GM21528 (cell line): ENCODE measurements around the gene DEPDC5.
A peak's percentile ranks its signal among the peaks of the same experiment; 100 is the strongest.

Experiments used
- ATAC-seq: cut with Tn5 transposase; IDR thresholded peaks from one replicate; pipeline ENCODE4 v1.9.1; 2021; ENCODE audit warnings: mild to moderate bottlenecking, moderate library complexity; ENCODE audit not compliant: unreplicated experiment, low FRiP score

Gene DEPDC5

DNA sequence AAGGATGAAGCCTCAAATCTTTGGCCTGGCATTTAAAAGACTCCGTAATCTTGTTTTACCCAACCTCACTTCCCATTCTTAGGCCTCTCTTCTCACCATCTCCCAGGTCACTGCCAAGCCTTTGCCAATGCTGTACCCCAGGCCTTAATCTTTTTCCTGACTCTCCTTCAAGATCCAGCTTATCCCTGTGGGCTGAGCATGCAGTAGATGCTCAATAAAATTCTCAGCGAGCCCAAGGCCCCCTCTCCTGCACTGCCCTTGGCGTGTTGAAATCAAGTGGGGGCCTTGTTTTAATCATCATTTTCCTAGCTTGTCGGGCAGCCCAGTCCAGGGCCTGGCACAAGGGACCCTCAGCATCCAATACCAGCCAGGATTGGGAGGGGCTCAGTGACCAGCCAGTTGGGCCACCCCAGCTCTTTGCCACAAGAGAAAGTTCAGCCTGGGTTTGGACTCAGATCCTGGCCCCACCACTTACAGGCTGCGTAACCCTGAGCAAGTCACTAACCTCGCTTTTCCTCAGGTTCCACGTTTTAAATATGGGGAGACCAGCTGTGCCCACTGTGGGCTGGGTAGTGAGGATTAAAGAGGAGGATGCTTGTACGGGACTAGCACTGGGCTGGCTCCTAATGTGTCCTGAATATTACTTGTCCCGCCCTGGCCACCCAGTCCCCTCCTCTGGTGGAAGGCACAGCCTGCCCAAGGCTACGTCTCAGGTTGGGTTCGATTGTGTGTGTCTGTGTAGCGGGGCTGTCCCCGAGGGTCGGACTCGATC is 189.6 kb downstream of the DEPDC5 start:
- ATAC-seq, result no peak

DNA sequence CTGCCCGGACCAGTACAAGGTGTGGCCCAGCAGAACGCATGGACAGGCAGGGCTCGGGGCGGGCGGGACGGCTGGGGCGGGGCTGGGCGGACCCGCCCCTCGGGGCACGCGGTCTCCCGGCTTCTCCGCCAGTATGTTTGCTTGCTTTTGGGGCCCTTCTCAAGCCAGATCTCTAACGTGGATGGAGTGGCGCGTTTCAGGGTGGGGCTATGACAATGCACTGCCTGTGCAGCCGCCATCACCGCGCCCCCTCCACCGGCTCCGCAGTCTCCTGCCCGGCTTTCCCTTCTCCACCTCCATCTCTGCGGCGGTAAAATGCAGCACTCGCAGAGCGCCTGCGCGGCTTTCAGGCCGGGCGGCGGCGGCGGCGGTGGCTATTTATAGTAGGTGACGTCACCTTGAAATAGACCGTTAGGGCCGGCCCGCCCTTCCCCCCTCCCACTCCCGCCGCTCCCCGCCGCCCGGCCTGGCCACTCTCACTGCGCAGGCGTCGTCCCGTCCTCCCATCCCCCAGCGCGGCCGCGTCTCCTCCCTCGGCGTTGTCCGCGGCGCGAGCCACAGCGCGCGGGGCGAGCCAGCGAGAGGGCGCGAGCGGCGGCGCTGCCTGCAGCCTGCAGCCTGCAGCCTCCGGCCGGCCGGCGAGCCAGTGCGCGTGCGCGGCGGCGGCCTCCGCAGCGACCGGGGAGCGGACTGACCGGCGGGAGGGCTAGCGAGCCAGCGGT is 190.3 kb downstream of the DEPDC5 start, which contains the start of gene YWHAH:
Gene YWHAH, plus strand, starts transcription at position 558 of the 722 bp plus-strand sequence. CDS start 199 bp downstream, outside the sequence.
- peak; percentile 61 for ATAC-seq

DNA sequence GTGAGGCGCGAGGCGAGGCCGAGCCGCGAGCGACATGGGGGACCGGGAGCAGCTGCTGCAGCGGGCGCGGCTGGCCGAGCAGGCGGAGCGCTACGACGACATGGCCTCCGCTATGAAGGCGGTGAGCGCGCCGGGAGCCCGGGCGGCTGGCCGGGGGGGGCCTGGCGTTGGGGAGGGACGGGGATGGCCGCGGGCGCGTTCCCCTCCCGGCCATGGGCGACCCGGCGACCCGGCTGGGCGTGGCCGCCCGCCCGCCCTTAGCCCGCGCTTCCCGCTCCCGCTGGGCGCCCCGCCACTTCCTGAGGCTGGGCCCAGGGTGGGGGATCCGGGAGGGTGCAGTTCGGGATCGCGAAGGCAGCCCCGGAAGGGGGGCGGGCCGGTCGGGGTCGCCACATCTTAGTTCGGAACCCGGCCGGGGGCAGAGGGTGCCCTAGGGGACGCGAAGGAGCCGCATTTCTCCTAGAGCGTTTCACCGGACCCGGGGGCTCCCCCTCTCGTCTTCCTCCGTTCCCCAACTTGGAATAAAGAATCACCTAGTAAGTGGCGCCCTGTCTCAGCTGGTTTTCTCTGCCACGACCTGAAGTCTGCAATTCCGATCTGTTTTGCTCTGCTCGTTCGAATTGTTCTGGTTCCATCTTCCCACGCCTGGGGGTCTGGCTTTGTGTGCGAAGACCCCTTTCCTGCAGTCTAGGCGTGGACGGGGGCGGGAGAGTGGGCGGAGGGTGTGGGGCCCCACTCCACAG is 191.1 kb downstream of the DEPDC5 start:
- ATAC-seq, result peak; percentile 22

DNA sequence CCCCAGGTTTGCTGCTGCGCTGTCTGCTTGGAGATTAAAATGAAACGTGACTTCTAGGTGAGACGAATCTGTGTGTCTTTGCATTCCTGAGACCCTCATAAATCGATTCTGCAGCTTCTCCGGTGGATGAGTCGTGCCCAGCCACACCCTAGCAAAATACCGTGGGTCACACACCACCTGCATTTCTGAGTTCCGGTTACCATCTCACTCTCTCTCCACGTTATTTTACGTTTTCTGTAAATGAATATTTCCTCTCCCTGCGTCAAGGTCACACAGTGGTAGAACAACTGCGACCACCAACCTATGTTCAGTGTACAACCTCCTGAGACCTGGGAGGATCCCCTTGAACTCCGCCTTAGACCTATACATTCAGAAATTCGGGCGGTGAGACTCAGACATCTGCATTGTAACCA is 191.6 kb downstream of the DEPDC5 start:
- no peak for ATAC-seq

DNA sequence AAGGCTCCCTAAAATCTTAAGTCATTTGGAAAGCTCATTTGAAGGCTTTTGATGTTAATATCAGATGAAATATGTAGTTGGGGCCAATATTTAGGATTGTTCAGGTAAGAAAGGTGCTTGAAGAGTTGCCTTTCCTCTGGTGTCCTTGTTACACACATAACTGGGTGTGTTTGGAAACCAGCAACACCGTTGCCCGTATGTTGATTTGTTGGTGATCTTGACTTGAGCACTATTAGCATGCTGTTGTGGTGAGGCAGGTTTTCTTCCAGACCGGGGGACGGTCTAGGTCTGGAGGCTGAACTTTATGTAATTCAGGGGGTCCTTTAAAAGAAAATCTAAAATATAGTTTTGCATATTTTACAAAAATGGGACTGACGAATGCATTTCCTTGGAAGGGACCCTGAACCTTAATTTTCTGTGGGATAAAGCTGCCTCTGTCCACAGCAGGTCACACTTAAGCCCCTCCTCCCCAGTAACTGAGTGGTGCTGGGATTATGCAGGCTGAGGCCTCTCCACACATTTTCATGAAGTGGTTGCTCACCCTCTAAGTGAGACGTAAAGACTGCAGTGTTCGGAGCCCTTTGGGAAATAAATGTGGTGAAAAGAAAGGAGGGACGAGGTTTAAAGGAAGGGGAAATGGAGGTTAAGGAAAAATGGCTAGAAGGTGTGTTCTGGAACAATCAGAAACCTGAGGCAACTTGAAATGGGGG is 192.3 kb downstream of the DEPDC5 start:
- ATAC-seq, result no peak

DNA sequence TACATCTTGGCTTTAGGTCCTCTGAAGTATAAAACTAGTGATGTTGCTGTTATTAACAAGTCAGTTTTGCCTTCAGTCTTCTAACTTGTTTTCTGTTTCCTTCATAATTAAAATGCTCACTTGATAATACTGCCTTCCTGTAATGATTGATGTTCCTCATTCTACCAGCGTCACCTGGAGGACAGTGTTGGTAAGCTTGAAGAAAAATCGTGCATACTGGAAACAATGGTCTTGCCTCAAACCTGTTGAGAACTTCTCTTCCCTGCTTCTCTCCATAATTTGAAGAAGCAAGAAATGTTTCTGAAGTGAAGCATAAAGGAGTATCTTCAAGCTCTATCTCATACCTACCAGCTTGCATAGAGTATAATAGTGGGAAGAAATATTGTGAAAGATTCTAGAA is 193.5 kb downstream of the DEPDC5 start:
- no peak for ATAC-seq

DNA sequence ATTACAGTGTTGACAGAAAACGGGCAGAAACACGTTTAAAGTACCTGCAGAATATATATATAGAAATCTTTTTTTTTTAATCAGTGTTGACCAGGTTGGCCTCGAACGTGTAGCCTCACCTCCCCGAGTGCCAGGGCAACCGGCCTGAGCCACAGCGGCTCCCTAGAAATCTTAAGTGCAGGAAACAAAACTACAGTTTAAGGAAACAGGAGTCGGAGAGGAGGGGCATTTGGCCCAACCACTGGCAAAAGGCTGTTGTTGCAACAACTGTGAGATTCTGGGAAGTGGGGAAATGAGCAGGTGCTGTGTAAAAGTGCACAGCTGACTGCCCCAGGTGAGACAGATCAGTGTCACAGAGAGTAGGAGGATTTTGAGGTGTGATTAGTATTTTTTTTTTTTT is 194.2 kb downstream of the DEPDC5 start:
- no peak for ATAC-seq

DNA sequence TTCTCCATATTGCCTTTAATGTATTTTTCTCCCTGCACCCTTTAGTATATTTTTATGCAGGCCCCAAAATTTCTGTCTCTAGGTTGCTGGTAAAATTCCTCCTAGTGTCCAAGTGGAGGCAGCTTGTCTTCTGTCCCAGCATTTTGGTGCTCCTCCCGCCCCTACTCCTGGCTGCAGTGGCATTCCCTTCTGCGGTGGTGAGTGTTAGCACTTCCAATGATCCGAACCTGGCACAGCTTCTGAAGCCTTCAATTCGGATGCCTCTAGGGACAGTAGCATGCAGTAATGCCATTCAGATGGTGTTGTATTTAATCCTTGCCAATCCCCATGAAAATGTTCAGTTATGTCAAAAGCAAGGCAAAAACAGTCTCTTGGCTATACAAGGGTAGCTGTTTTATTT is 196.4 kb downstream of the DEPDC5 start:
- no peak for ATAC-seq

DNA sequence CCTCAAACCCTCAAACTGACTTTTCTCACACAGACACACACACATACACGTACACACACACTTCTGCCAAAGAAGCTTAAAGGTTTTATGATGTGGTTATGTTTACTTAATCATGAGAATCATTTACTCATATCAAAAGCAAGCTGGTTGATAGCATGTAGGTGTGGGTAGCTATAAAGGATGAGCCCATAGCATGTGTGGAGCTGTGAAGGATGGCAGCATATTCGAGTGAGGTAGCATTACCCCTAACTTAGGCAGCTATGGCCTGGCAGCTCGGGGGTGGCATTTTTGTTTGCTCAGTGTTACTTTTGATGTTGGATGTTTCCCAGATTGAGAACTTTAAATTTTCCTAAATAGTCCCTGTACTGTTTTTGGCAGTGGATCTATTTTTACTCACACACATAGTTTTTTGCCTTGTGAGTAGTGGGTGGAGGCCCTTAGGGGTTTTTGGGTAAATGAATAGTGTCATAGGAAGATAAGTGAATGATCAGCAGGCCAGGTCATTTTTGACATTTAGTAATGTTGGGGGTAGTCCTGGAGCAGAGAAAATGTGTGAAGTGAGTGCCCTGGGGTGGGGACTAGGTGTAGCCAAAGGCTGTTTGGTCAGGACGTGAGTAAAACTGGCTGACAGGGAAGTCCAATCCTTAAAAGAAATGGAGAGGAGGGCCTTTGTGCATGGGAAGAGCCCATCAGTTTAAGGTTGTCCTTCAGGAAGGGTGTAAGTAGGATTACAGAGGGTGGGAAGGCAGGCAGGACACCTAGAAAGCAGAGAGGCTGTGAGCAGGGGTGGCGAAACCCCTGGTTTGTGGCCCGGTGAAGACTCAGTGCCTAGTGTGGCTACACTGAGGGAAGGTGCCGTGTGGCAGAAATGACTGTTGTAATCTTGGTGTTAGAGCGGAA is 197.6 kb downstream of the DEPDC5 start:
- ATAC-seq, result no peak

DNA sequence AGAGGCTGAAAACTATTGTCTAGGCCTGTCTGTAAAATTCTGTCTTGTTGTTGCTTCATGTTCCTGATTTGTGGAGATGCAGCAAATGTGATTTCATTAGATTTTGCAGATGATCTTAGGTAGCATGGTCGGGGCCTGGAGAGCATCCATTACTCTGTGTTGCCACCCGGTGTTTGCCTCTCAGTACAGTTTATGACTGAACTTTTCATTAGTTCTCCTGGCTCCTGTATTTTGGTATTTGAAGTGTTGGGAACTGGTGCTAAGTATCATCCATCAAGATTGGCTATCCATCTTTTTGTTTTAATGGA is 198.2 kb downstream of the DEPDC5 start:
- no peak for ATAC-seq

DNA sequence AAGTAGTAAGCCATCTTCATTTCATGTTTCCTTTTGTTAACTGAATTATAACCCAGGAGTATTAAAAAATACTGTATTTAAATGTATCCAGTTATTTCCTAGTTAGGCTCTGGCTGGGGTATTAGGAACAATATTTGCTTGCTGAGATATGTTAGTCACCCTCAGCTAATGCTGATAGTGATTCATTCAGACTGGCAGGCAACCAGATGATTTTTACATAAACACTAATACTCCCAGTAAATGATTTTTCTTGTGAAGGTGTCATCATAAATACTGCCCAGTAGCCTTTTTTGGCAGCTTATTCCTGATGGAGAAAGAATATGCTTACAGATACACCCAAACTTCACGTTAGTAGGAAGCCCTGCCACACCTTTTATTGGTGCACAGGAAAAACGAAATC is 198.7 kb downstream of the DEPDC5 start:
- ATAC-seq, result no peak

DNA sequence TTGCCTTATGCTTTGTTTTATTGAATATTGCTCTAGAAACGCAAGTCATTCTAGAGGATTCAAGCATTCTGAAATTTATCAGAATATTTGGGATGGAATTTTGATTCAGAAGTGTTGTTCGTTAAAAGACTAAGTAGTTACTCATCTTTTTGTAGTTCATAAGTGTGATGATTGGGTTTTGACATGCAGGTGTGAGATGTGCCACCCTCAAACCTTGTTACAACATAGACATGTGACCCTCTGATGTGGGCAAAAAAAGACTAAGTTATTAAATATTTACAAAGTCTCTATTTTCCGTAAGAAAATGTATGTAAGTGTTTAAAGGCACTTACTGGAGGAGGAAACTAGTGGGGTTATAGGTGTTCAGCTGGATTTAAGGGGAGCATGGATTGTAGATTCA is 199.4 kb downstream of the DEPDC5 start:
- no peak for ATAC-seq

DNA sequence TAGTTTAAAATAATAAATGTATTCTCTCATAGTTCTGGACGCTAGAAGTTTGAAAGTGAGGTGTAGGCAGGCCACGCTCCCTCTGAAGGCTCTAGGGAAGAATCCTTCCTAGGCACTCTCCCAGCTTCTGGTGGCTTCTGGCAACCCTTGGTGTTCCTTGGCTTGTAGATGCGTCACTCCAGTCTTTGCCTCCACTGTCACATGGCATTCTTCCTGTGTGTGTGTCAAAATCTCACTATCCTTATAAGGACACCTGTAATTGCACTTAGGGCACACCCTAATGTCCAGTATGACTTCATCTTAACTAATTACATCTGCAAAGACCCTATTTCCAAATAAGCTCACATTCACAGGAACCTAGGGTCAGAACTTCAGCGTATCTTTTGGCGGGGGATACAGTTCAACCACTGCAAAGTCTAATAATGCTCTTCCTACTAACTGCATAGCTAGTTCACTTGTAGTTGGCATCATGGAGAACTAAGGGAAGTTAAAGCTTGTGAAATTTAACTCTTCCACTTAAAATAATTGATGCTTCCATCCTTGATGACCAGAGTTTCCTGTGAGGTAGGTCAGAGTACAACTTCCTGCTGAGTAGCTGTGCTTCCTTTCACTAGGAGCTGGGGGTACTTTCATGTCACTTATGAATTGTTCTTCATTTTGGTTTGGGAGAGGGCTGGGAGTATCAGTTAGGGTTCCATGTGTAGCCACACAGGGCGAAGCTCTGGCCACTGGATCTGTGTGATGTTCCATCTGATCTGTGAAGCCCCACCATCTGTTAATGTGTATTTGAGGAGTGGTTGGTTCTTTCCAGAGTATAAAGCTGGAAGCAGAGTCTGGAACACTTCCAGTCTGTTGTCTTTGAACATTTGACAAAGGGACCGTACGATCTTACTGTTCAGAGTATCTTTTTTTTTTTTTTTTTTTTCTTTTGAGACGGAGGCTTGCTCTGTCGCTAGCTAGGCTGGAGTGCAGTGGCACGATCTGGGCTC is 201.0 kb downstream of the DEPDC5 start:
- ATAC-seq, result no peak

DNA sequence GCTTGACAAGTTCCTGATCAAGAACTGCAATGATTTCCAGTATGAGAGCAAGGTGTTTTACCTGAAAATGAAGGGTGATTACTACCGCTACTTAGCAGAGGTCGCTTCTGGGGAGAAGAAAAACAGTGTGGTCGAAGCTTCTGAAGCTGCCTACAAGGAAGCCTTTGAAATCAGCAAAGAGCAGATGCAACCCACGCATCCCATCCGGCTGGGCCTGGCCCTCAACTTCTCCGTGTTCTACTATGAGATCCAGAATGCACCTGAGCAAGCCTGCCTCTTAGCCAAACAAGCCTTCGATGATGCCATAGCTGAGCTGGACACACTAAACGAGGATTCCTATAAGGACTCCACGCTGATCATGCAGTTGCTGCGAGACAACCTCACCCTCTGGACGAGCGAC is 202.5 kb downstream of the DEPDC5 start:
- ATAC-seq, result no peak
